HG02870 (cell line): ENCODE measurements around the gene UTP18.
"Not testable (repeated sequence)": the region's sequence is repeated elsewhere in the genome, so short reads cannot be mapped to it uniquely, and the experiment has no call there.

Source experiments
- ATAC-seq: cut with Tn5 transposase; IDR thresholded peaks from one replicate; pipeline ENCODE4 v1.9.1; 2021; ENCODE audit warnings: mild to moderate bottlenecking, moderate library complexity; ENCODE audit not compliant: unreplicated experiment

UTP18 gene

GRCh38 chr17:51330861-51331503 is 70.6 kb downstream of the UTP18 start:
- ATAC-seq = not testable (repeated sequence)

- no peak for ATAC-seq
Observed at GRCh38 chr17:51335006-51335590, 74.8 kb downstream of the UTP18 start.

- no peak for ATAC-seq
Observed at GRCh38 chr17:51335883-51336822, 75.8 kb downstream of the UTP18 start.

GRCh38 chr17:51341457-51341856 is 81.1 kb downstream of the UTP18 start:
- no peak for ATAC-seq

- no peak for ATAC-seq
Observed at GRCh38 chr17:51342257-51342656, 81.9 kb downstream of the UTP18 start.

GRCh38 chr17:51344532-51344931 is 84.2 kb downstream of the UTP18 start:
- ATAC-seq = no peak

GRCh38 chr17:51346218-51346982 is 86.1 kb downstream of the UTP18 start:
- no peak for ATAC-seq
